Mesendoderm (in vitro differentiated cells): ENCODE data around the gene TMEM139.

ENCODE experiments used
- DNase-seq: peaks from one replicate; pipeline ENCODE4 v3.0.0; 2013
- H2AK5ac ChIP-seq: 2 replicates; pipeline ENCODE4 v1.6.1; 2013; ENCODE audit warnings: low read length, inconsistent platforms
- H2BK120ac ChIP-seq: 2 replicates; pipeline ENCODE4 v1.6.1; 2013; ENCODE audit warnings: low read depth, mild to moderate bottlenecking, low read length, moderate library complexity, mixed read lengths
- H2BK15ac ChIP-seq: replicated peaks from 2 replicates; pipeline ENCODE4 v1.6.1; 2013; ENCODE audit warnings: low read depth, mild to moderate bottlenecking, moderate library complexity
- H2BK5ac ChIP-seq: 2 replicates; pipeline ENCODE4 v1.6.1; 2013; ENCODE audit warnings: low read length, inconsistent platforms
- H3K18ac ChIP-seq: 2 replicates; pipeline ENCODE4 v1.6.1; 2013; ENCODE audit warnings: mild to moderate bottlenecking, low read length, mixed read lengths
- H3K23ac ChIP-seq: one replicate; pipeline ENCODE4 v1.6.1; 2013; ENCODE audit warnings: low read length
- H3K27ac ChIP-seq: 2 replicates; pipeline ENCODE4 v1.5.1; 2013; ENCODE audit warnings: low read depth, mild to moderate bottlenecking, inconsistent platforms, low read length, moderate library complexity
- H3K27me3 ChIP-seq: 2 replicates; pipeline ENCODE4 v1.6.1; 2013; ENCODE audit warnings: low read length, control low read depth, mild to moderate bottlenecking, inconsistent platforms; ENCODE audit not compliant: insufficient read depth, poor library complexity
- H3K36me3 ChIP-seq: 2 replicates; pipeline ENCODE4 v1.6.1; 2013; ENCODE audit warnings: low read length, inconsistent platforms; ENCODE audit not compliant: control insufficient read depth, insufficient read depth
- H3K4ac ChIP-seq: one replicate; pipeline ENCODE4 v1.6.1; 2013; ENCODE audit warnings: low read depth, mild to moderate bottlenecking, low read length, moderate library complexity
- H3K4me1 ChIP-seq: 2 replicates; pipeline ENCODE4 v1.6.1; 2013; ENCODE audit warnings: low read depth, low read length, inconsistent platforms; ENCODE audit not compliant: control insufficient read depth
- H3K4me2 ChIP-seq: 2 replicates; pipeline ENCODE4 v1.6.1; 2013; ENCODE audit warnings: low read length
- H3K4me3 ChIP-seq: 2 replicates; pipeline ENCODE4 v1.5.1; 2013; ENCODE audit warnings: mild to moderate bottlenecking, low read length
- H3K56ac ChIP-seq: one replicate; pipeline ENCODE4 v1.6.1; 2013; ENCODE audit warnings: low read length
- H3K79me1 ChIP-seq: 2 replicates; pipeline ENCODE4 v1.6.1; 2013; ENCODE audit warnings: low read length, inconsistent platforms
- H3K79me2 ChIP-seq: 2 replicates; pipeline ENCODE4 v1.6.1; 2013; ENCODE audit warnings: mild to moderate bottlenecking, low read length; ENCODE audit not compliant: control insufficient read depth, insufficient read depth
- H3K9ac ChIP-seq: 2 replicates; pipeline ENCODE4 v1.6.1; 2013; ENCODE audit warnings: low read length, inconsistent platforms
- H4K5ac ChIP-seq: one replicate; pipeline ENCODE4 v1.6.1; 2013; ENCODE audit warnings: low read length
- H4K8ac ChIP-seq: one replicate; pipeline ENCODE4 v1.6.1; 2013; ENCODE audit warnings: low read depth, mild to moderate bottlenecking, control low read depth, low read length, moderate library complexity
- WGBS: extraction: QIAGEN DNeasy Blood & Tissue Kit; methylation state at CpG from one replicate; pipeline ENCODE4 v1.1.7; 2013; ENCODE audit warnings: low lambda C conversion rate, missing lambda C conversion rate; ENCODE audit not compliant: insufficient coverage; ENCODE audit errors: extremely low coverage; 5-methylcytosine and 5-hydroxymethylcytosine counted together

The TMEM139 gene

DNA sequence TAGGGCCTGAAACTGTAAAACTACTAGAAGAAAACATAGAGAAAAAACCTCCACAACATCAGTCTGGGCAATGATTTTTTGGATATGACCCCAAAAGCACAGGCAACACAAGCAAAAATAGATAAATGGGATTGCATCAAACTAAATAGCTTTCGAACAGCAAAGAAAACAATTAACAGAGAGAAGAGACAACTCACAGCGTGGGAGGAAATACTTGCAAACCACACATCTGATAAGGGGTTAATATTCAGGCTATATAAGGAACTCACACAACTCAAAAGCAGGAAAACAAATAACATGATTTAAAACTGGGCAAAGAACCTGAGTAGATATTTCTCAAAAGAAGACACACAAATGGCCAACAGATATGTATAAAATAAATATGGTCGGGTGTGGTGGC is 29.2 kb upstream of the TMEM139 start:
- Histone ChIP-seq H3K23ac (no peak overlapping the region), H3K27me3 (no peaks in the 10 kb centered on the region), H2BK120ac (no peak overlapping the region), H3K36me3 (no peaks in the 10 kb centered on the region), H2BK15ac (no peak overlapping the region), H3K4ac (no peak overlapping the region), H3K79me2 (no peaks in the 10 kb centered on the region), H3K79me1 (no peaks in the 10 kb centered on the region), H3K4me1 (no peaks in the 10 kb centered on the region), H4K5ac (no peak overlapping the region), H3K18ac (no peak overlapping the region), H2AK5ac (no peak overlapping the region), H3K4me2 (no peak overlapping the region), H3K9ac (no peak overlapping the region), H2BK5ac (no peak overlapping the region), H3K4me3 (no peak overlapping the region), H3K27ac (no peak overlapping the region), H3K56ac (no peak overlapping the region), H4K8ac (no peak overlapping the region)
- WGBS, result no CpG with 5 or more reads among the region's 3 CpGs
- no peak for DNase-seq

GRCh38 chr7:143256325-143256724 is 28.4 kb upstream of the TMEM139 start:
- H3K36me3 ChIP-seq, result no peaks in the 10 kb centered on the region
- H3K4me2 ChIP-seq, result no peak overlapping the region
- H2AK5ac ChIP-seq, result no peak overlapping the region
- H3K56ac ChIP-seq, result no peak overlapping the region
- no peak overlapping the region for H3K23ac ChIP-seq
- no peak overlapping the region for H2BK120ac ChIP-seq
- no peak for DNase-seq
- no peak overlapping the region for H4K5ac ChIP-seq
- no peaks in the 10 kb centered on the region for H3K4me1 ChIP-seq
- H3K4ac ChIP-seq, result no peak overlapping the region
- no peak overlapping the region for H4K8ac ChIP-seq
- no peaks in the 10 kb centered on the region for H3K79me1 ChIP-seq
- no peaks in the 10 kb centered on the region for H3K27me3 ChIP-seq
- WGBS, result no CpG with 5 or more reads among the region's 3 CpGs
- H3K18ac ChIP-seq, result no peak overlapping the region
- no peak overlapping the region for H2BK15ac ChIP-seq
- H3K9ac ChIP-seq, result no peak overlapping the region
- H2BK5ac ChIP-seq, result no peak overlapping the region
- no peak overlapping the region for H3K4me3 ChIP-seq
- H3K79me2 ChIP-seq, result no peaks in the 10 kb centered on the region
- H3K27ac ChIP-seq, result no peak overlapping the region

DNA sequence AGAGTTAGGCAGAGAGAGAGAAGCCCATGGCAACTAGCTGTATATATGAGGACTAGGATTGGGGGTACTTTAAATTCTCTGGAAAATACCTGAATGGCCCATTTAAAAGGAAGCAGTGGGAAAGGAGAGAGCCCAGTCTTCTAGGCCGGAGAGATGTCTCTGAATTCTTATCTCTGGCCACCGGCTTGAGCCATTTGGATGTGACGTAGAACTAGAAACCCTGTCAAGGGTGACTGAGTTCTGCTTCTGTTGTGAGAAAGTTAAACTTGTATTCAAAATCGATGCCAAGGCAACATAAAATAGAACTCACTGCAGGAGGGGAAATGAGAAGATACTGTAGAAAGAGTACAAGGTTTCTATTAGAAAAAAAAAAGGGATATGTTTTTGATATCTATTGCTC is 27.8 kb upstream of the TMEM139 start:
- Histone ChIP-seq H3K4me1 (no peaks in the 10 kb centered on the region), H3K4me2 (no peak overlapping the region), H2BK5ac (no peak overlapping the region), H2BK15ac (no peak overlapping the region), H3K79me2 (no peaks in the 10 kb centered on the region), H3K4me3 (no peak overlapping the region), H3K23ac (no peak overlapping the region), H2BK120ac (no peak overlapping the region), H3K27me3 (no peaks in the 10 kb centered on the region), H3K18ac (no peak overlapping the region), H2AK5ac (no peak overlapping the region), H4K8ac (no peak overlapping the region), H3K36me3 (no peaks in the 10 kb centered on the region), H4K5ac (no peak overlapping the region), H3K27ac (no peak overlapping the region), H3K9ac (no peak overlapping the region), H3K79me1 (no peaks in the 10 kb centered on the region), H3K56ac (no peak overlapping the region), H3K4ac (no peak overlapping the region)
- WGBS, result no CpG with 5 or more reads among the region's 4 CpGs
- DNase-seq, result no peak

DNA sequence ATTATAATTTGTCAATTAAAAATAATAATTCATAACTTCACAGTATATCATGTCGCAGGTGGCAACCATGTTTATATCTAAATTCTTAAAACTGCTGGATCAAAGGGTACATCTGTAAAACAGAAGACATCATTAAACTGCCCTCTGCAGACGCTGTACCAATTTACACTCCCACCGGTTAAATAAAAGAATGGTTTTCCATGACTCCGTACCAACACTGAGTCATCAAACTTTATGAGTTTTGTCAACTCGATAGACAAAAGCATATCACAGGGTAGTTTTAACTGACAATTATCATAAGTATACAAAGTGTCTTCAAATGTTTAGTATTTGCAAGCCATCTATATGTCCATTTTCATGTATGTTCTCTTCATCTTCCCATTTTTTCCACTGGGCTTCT is 27.3 kb upstream of the TMEM139 start:
- WGBS, result 100% methylated on average over 1 of the region's 5 CpGs
- Histone ChIP-seq H3K4me1 (no peaks in the 10 kb centered on the region), H4K8ac (no peak overlapping the region), H2BK120ac (no peak overlapping the region), H3K27me3 (no peaks in the 10 kb centered on the region), H2BK5ac (no peak overlapping the region), H3K4me3 (no peak overlapping the region), H3K4me2 (no peak overlapping the region), H3K9ac (no peak overlapping the region), H3K56ac (no peak overlapping the region), H3K23ac (no peak overlapping the region), H2BK15ac (no peak overlapping the region), H4K5ac (no peak overlapping the region), H3K27ac (no peak overlapping the region), H3K79me1 (no peaks in the 10 kb centered on the region), H3K4ac (no peak overlapping the region), H3K18ac (no peak overlapping the region), H3K36me3 (no peaks in the 10 kb centered on the region), H2AK5ac (no peak overlapping the region), H3K79me2 (no peaks in the 10 kb centered on the region)
- DNase-seq, result no peak

- no peak overlapping the region for H3K4me2 ChIP-seq
- H2BK15ac ChIP-seq, result no peak overlapping the region
- no peak overlapping the region for H3K4ac ChIP-seq
- no peak overlapping the region for H3K23ac ChIP-seq
- H3K79me2 ChIP-seq, result no peaks in the 10 kb centered on the region
- H3K9ac ChIP-seq, result no peak overlapping the region
- no peak for DNase-seq
- H2AK5ac ChIP-seq, result no peak overlapping the region
- no peak overlapping the region for H2BK5ac ChIP-seq
- H3K18ac ChIP-seq, result no peak overlapping the region
- no peaks in the 10 kb centered on the region for H3K27me3 ChIP-seq
- H3K36me3 ChIP-seq, result no peaks in the 10 kb centered on the region
- no peak overlapping the region for H4K8ac ChIP-seq
- WGBS, result no CpG with 5 or more reads among the region's 2 CpGs
- H3K79me1 ChIP-seq, result no peaks in the 10 kb centered on the region
- H3K56ac ChIP-seq, result no peak overlapping the region
- no peak overlapping the region for H3K4me3 ChIP-seq
- no peak overlapping the region for H3K27ac ChIP-seq
- no peaks in the 10 kb centered on the region for H3K4me1 ChIP-seq
- H4K5ac ChIP-seq, result no peak overlapping the region
- no peak overlapping the region for H2BK120ac ChIP-seq
Measured at GRCh38 chr7:143258831-143259230, 25.9 kb upstream of the TMEM139 start.

DNA sequence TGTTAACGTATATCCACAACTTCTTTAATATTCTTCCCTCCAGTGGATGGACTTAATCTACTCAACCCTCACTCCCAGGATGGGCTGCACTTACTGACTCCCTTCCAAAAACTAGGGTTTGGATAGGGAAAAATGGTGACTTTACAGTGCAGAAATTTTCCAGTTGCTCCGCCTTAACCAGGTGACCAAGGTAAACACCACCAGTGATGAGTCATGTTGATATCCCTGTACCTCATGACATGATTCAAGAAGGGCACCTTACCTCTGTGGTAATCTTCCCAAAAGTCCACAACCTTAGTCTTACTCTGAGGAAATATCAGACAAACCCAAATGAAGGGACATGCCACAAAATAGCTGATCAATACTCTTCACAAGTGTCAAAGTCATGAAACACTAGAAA is 25.0 kb upstream of the TMEM139 start:
- no CpG with 5 or more reads among the region's 2 CpGs for WGBS
- no peak overlapping the region for H3K27ac ChIP-seq

More for the DNA sequence above, 25.0 kb upstream of the TMEM139 start:
- Histone ChIP-seq H2BK120ac (no peak overlapping the region), H3K4ac (no peak overlapping the region), H3K4me3 (no peak overlapping the region), H3K79me1 (no peaks in the 10 kb centered on the region), H4K8ac (no peak overlapping the region), H3K36me3 (no peaks in the 10 kb centered on the region), H2AK5ac (no peak overlapping the region), H3K4me1 (no peaks in the 10 kb centered on the region), H3K23ac (no peak overlapping the region), H3K56ac (no peak overlapping the region), H3K9ac (no peak overlapping the region), H3K27me3 (no peaks in the 10 kb centered on the region), H3K79me2 (no peaks in the 10 kb centered on the region), H3K4me2 (no peak overlapping the region), H3K18ac (no peak overlapping the region), H2BK15ac (no peak overlapping the region), H4K5ac (no peak overlapping the region), H2BK5ac (no peak overlapping the region)
- DNase-seq, result peak; percentile 13
